Urothelium cell line (cell line): ENCODE measurements around the gene NUP214.
A peak's percentile ranks its signal among the peaks of the same experiment; 100 is the strongest.
"Not testable (repeated sequence)": the region's sequence is repeated elsewhere in the genome, so short reads cannot be mapped to it uniquely, and the experiment has no call there.

ENCODE experiments used
- DNase-seq: peaks from one replicate; pipeline ENCODE4 v3.0.0; 2011; ENCODE audit warnings: low spot score, mixed read lengths
- FAIRE-seq: peaks from 2 replicates; lab custom pipeline; 2011; peaks lifted over from hg19 to GRCh38; lab: Jason Lieb, UNC

The NUP214 gene

DNA sequence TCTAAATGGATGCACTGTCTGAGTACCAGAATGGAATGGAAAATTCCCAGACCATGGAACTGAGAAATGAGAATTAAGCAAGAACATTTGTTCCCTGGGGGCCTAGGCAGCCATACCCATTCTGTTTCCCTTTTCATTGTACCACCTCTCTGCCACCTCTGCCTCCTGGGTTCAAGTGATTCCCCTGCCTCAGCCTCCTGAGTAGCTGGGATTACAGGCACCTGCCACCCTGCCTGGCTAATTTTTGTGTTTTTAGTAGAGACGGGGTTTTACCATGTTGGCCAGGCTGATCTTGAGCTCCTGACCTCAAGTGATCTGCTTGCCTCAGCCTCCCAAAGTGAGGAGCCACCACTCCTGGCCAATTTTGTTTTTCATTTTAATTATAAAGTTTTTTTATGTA is 33.3 kb downstream of the NUP214 start:
- FAIRE-seq, DNase-seq: not testable (repeated sequence)

DNA sequence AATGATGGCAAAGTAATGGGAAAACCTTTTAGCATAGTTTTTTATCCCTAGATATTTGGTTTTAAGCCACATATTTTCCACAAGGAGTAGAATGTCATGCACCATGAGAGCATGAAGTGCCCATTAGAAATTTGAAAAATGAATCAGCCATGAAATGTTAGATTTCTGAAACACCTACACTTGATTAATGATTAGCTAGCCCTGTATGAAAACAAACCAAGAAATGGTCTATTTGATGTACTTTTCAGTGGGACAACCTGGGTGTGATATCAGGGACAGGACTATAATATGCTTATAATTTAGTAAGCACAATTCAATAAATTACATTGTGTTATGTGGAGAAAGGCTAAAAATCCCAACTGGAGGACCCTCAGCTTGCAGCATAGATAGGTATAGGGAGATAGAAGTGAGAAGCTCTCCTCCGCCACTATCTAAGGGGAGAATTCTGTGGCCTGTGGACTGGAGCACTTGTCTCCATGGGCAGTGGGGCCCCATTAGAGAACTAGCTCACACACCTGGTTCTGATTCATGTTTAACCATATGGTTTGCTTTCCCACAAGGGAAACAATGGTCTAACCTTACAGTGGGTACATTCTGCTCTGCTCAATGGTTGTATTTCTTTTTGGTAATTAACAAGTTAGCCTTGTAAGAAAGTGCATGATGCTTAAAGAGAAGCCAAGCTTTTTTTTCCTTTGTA is 35.2 kb downstream of the NUP214 start:
- DNase-seq = no peak
- FAIRE-seq = no peak

- FAIRE-seq (no peak), DNase-seq (no peak)
These were observed 36.2 kb downstream of the NUP214 start for GRCh38 chr9:131161585-131161984.

GRCh38 chr9:131162886-131163285 is 37.5 kb downstream of the NUP214 start:
- FAIRE-seq (no peak), DNase-seq (no peak)

- no peak for DNase-seq
- FAIRE-seq = no peak
These were observed 40.1 kb downstream of the NUP214 start for GRCh38 chr9:131165523-131165922.

DNA sequence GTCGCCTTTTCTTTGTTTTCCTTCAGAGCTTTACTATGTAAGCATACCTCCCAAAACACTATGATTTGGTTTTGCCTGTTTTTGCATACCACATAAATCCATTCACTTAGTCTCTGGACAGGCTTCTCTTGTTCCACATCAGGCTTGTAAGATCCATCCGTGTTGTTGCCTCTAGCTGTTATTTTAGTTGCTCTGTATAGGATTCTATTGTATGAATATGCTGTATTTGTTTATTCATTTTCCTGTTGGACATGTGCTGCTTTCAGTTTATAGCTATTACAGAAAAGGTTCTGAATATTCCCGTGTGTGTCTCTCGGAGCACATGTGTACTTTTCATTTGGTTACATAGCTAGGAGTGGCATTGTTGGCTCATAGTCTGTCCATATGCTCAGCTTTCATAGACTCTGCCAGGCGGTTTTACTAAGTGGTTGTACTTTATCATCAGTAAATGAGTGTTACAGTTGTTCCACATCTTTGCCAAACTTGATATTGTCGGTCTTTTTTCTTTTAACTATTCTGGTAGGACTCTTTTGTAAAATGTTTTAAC is 41.8 kb downstream of the NUP214 start:
- no peak for FAIRE-seq
- no peak for DNase-seq

DNA sequence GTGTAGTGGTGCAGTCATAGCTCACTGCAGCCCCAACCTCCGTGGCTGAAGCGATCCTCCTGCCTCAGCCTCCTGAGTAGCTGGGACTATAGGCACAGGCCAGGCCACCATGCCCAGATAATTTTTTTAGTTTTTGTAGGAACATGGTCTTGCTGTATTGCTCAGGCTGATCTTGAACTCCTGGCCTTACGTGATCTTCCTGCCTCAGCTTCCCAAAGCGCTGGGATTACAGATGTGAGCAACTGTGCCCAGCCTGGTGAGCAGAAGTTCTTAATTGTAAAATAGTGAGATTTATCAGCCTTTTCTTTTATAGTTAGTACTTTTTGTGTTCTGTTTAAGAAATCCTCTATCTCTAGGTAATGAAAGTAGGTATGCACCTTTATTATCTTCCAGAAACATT is 42.5 kb downstream of the NUP214 start:
- DNase-seq = no peak

DNA sequence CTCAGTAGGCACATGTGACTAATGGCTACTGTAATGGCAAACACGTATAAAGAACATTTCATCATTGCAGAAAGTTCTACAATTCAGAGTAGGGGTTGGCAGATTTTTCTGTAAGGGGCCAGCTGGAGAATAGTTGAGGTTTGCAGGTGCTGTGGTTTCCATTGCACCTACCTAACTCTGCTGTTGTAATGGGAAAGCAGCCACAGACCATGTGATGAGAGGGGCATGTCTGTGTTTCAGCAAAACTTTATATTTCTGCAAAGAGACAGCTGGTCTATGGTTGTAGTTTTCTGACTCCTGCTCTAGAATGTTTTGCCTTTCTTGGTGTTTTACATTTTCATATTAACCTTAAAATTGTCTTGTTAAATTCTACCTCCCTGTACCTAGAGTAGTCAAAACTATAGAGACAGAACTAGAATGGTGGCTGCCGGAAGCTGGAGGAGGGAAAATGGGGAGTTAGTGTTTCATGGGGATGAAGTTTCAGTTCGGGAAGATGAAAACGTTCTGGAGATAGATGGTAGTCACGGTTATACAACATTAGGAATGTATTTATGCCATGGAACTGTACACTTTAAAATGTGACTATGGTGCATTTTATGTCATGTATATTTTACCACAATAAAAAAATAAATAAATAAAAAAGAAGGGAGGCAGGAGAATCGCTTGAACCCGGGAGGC is 44.3 kb downstream of the NUP214 start:
- DNase-seq (no peak), FAIRE-seq (no peak)

More for the DNA sequence above, 42.5 kb downstream of the NUP214 start:
- no peak for FAIRE-seq

DNA sequence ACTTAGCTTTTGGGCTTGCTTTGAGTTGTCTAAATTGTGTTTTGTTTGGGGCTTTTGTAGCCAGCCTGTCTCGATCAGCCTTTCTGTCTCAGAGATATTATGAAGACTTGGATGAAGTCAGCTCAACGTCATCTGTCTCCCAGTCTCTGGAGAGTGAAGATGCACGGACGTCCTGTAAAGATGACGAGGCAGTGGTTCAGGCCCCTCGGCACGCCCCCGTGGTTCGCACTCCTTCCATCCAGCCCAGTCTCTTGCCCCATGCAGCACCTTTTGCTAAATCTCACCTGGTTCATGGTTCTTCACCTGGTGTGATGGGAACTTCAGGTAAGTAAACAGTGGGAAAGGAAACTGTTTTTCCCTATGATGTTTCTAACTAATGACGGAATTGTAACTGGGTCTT is 48.6 kb downstream of the NUP214 start:
- no peak for DNase-seq
- no peak for FAIRE-seq

DNA sequence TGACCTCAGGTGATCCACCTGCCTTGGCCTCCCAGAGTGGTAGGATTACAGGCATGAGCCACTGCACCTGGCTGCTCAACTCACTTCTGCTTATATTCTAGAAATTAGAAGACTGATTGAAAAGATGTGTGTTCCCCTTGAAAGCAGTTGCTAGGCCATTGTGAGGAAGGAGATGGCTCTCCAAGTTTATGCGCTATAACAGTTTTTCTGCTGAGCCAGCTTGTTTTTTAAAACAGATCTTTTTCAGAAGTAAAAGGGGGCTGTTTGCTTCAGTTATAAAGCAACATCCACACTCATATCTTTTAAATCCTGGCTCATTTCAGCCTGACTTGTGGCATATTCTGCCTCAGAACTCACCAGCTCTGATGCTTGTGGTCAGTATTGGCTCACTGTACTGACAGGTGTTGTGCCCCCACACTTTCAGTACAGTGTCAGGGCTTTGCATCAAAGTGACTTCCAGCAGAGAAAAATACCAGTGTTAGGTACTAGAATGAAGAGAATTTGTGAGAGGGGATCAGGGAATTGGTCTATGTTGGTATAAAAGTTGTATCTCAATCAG is 49.4 kb downstream of the NUP214 start:
- FAIRE-seq (no peak), DNase-seq (no peak)

DNA sequence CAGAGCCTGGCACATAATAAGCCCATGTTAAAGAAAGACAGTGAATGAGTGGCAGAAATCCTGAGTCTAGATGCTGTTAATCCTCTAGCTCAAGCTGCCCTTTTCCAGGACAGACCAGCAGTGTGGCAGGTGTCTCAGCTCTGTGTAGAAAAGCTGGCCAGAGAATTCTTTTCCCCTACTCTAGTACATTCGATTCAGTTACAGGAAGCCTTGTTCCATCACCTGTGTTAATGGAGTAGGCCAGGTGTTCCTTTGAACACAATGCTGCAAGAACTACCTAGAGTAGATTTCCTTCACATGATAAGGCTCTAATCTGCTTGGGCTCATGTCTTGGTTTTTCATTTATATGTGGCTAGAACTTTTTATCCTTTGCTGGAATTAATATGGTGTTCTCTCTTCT is 52.5 kb downstream of the NUP214 start:
- no peak for DNase-seq
- FAIRE-seq = no peak

DNA sequence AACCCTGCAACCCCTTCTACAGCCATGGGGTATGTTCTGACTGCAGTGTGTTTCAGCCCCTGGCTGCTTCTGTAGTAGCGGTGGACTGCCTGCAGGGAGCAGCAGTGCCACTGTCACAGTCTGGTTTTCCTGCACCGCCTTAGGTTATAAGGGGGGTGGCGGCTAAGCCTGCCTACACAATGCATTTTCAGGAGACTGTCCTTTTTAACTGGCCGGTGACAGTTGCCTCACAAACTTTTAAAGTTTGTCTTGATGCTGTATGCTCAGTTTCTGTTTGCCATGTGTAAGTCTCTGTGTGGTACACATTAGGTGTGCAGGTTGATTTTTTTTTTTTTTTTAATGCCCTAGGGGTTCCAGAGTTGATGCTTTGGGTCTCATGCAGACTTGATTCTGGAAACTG is 53.0 kb downstream of the NUP214 start:
- DNase-seq (peak; percentile 78), FAIRE-seq (no peak)

DNA sequence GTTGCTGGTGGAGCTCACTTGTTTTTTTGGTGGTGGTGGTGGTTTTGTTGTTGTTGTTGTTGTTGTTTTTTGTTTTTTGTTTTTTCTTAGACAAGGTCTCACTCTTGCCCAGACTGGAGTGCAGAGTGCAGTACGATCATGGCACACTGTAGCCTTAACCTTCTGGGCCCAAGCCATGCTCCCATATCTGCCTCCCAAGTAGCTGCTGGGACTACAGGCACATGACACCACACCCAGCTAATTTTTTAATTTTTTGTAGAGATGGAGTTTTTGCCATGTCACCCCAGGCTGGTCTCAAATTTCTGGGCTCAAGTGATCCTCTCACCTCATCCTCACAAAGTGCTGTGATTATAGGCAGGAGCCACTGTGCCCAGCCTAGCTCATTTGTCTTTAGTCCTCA is 53.5 kb downstream of the NUP214 start:
- no peak for FAIRE-seq

DNA sequence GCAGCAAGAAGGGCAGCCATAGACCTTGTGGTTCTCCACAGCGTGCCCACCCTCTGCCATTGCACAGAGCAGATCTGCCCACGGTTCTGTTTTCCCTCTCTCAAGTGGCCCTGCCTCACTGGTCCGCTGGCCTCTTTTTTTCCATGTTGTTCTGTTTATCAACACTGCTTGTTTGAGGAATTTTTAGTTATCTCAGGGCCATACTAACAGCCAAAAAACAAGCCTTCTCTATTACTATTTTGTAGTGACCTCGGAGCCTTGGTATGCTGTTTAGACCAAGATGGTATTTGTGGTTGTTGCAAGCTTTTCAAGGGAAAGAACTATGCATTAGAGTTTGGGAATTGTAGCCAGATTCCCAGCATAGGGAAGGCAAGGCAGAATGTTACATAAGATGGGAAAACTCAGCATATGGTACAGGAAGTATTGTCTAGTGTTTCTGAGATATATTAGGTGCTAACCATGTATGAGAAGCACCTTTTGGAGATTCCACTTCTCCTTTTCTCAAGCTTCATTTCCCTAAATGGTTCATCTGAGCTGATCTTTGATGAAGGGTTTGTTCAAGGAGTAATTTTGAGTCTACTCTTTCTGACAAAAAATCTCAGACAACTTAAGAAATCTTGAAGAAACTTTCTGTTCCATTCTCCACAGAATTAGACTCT is 54.3 kb downstream of the NUP214 start:
- DNase-seq (no peak), FAIRE-seq (no peak)

More for the DNA sequence above, 53.5 kb downstream of the NUP214 start:
- DNase-seq = no peak

- DNase-seq = no peak
- no peak for FAIRE-seq
These were observed 55.1 kb downstream of the NUP214 start for GRCh38 chr9:131180454-131180853.

- DNase-seq (no peak), FAIRE-seq (no peak)
These were observed 55.8 kb downstream of the NUP214 start for GRCh38 chr9:131181091-131181681.

DNA sequence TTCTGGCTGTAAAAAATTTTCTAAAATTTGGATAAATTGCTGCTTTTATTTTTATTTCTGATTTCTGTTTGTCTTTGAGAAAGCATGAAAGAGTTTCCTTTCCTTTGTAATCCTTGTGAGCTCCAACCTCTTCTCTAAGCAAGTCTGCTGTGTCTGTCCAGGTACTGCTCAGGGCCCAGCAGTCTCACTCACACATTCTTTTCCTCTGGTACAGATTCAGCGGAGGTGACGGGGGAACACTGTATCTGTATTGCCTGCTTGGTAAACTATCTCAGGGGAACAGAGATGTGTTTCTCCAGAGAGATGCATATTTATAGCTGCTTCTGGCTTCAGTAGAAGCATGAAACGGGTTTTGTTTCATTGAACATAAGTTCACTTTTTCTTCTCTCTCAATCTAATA is 60.5 kb downstream of the NUP214 start:
- no peak for DNase-seq
- no peak for FAIRE-seq

- FAIRE-seq = no peak
- no peak for DNase-seq
These were observed 61.2 kb downstream of the NUP214 start for GRCh38 chr9:131186622-131187021.

DNA sequence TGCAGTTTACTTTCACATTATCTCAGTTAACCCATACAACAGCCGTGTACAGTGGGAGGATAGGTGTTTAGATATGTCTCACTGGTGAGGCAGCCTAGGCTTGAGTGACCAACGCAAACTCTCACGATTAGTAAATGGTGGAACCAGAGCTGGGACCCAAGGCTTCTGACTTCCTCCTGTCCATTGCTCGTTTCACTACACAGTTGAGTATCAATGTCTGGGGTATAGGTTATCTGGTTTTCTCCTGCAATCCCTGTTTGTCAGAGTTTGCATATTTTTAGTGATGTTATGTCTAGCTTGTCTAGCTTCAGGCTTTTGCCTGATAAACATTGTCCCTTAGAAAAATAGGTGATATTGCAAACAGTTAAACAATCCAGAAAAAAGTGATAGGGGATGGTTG is 62.6 kb downstream of the NUP214 start:
- FAIRE-seq = no peak
- no peak for DNase-seq

- no peak for DNase-seq
These were observed 63.6 kb downstream of the NUP214 start for GRCh38 chr9:131188976-131189375.

GRCh38 chr9:131190191-131190590 is 64.8 kb downstream of the NUP214 start:
- FAIRE-seq = no peak
- no peak for DNase-seq

More at GRCh38 chr9:131188976-131189375, 63.6 kb downstream of the NUP214 start:
- no peak for FAIRE-seq
